Stomach (tissue), 4 donors: ENCODE data around the gene C2CD2.

Experiments
- EP300 ChIP-seq: sonication (generic); formaldehyde crosslinking; IDR thresholded peaks from one replicate; pipeline ENCODE4 v1.6.1; 2017; ENCODE audit warnings: antibody characterized with exemption
- POLR2A ChIP-seq, 4 donors: fragments of 450-650 bp; IDR thresholded peaks; one replicate each; pipeline ENCODE4 v1.6.1; 2016; ENCODE audit warnings: antibody characterized with exemption in 4 of 4, control low read depth in 2 of 4, mild to moderate bottlenecking in 1 of 4, moderate library complexity in 1 of 4
- POLR2AphosphoS5 ChIP-seq, 3 donors: sonication (generic); formaldehyde crosslinking; IDR thresholded peaks; one replicate each; pipeline ENCODE4 v1.6.1; 2016; ENCODE audit warnings: antibody characterized with exemption in 3 of 3
- TF ChIP-seq, protein P1 (sequence below), 7 experiments: fragments of 450-650 bp in 4 of 7; fragments of 200-600 bp in 3 of 7; sonication (generic) in 3 of 7; IDR thresholded peaks; one replicate each; pipeline ENCODE4 v1.5.1; 2016 to 2019; ENCODE audit warnings: antibody characterized with exemption in 7 of 7, control low read depth in 2 of 7, mild to moderate bottlenecking in 1 of 7

DNA sequence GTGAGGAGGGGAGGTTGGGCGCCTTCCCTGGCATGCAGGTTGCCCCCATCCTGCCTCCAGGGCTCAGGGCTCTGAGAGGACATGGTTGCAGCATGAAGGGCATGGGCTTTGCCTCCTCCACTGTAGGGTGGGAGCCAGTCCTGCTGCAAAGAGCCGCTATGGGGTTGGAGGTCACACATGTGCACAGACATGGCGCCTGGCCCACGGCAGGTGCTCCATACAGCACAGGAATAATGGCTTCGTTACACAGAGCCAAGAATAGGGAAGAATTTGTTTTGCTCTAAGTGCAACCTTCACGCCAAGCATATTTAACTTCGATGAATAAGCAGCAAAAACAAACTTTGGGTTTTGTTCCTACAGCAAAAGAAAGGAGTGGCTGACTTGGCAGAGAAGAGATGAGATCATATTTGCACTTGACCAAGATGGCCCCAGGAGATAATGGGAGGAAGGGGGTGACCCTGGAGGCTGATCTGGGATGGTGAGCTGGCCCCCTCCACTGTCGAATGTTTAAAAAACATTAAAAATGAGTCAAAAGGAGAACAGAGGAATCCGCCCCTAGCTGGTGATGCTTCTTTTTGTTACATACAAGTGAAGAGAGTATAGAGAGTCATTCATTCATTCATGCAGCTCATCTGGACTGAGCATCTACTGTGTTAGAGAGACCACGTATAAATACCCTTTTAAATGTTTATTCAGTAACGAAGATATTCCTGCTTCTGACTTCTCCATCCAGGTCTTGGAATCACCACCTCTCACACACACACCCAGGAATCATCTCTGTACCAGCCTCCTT, 12.4 kb upstream of the C2CD2 start:
- TF ChIP-seq POLR2A (IDR thresholded peaks at IDR 0.05) (no peak), EP300 (no peak), POLR2AphosphoS5 (IDR thresholded peaks at IDR 0.05) (no peak)
- TF ChIP-seq, protein P1, sequence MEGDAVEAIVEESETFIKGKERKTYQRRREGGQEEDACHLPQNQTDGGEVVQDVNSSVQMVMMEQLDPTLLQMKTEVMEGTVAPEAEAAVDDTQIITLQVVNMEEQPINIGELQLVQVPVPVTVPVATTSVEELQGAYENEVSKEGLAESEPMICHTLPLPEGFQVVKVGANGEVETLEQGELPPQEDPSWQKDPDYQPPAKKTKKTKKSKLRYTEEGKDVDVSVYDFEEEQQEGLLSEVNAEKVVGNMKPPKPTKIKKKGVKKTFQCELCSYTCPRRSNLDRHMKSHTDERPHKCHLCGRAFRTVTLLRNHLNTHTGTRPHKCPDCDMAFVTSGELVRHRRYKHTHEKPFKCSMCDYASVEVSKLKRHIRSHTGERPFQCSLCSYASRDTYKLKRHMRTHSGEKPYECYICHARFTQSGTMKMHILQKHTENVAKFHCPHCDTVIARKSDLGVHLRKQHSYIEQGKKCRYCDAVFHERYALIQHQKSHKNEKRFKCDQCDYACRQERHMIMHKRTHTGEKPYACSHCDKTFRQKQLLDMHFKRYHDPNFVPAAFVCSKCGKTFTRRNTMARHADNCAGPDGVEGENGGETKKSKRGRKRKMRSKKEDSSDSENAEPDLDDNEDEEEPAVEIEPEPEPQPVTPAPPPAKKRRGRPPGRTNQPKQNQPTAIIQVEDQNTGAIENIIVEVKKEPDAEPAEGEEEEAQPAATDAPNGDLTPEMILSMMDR (IDR thresholded peaks at IDR 0.05): no peak
